HCT116 (cell line): ENCODE results near the gene BUB3. TPM values are rescaled to one million over a fixed set of nuclear protein-coding genes. Genes with fewer than 3 reads are reported as not detected.

ENCODE experiments used
- ATAC-seq: fragments of 200-7000 bp; cut with Tn5 transposase; 2 replicates; pipeline ENCODE4 v1.9.1; 2020; ENCODE audit warnings: mild to moderate bottlenecking, moderate library complexity
- BruUV-seq: library from RNA; stranded (reverse); fragments of 400-500 nt; replicated peaks from 2 replicates; lab custom pipeline; 2021; lab: Mats Ljungman, UMichigan
- CTCF ChIA-PET: fragments of 300-600 bp; sonication (Branson Sonifier 250); formaldehyde crosslinking; loops from one replicate; lab custom pipeline; 2021; ENCODE audit warnings: antibody characterized with exemption; lab: Charles Lee
- POLR2A ChIA-PET: fragments of 300-600, 350-600 bp; sonication (Branson Sonifier 250); formaldehyde crosslinking; loops from one replicate; lab custom pipeline; 2021; ENCODE audit warnings: antibody characterized with exemption; lab: Charles Lee
- RAD21 ChIA-PET, 2 experiments: fragments of 300-600 bp; sonication (Branson Sonifier 250); formaldehyde crosslinking; loops; one replicate each; lab custom pipeline; 2023; ENCODE audit warnings: low total read pairs in 2 of 2; ENCODE audit not compliant: uncharacterized antibody in 2 of 2, unreplicated experiment in 2 of 2, low non-redundant PET in 1 of 2; lab: Charles Lee
- DNase-seq: peaks from one replicate; pipeline ENCODE4 v3.0.0-alpha.2; 2010; ENCODE audit warnings: low read depth, low spot score
- H2AFZ ChIP-seq: fragments of 200-600 bp; shearing (Covaris generic), sonication (generic); 2 replicates; pipeline ENCODE4 v1.6.1; 2017; ENCODE audit warnings: low read depth, mixed run types, mixed read lengths, antibody characterized with exemption, low read length; ENCODE audit not compliant: poor library complexity, severe bottlenecking
- H3K27ac ChIP-seq: 2 replicates; pipeline ENCODE4 v1.5.1; 2012; ENCODE audit warnings: low read depth, low read length
- H3K27me3 ChIP-seq: fragments of 200-600 bp; sonication (generic); 2 replicates; pipeline ENCODE4 v1.6.1; 2016; ENCODE audit warnings: mixed run types, low read length, mixed read lengths; ENCODE audit not compliant: insufficient read depth
- H3K36me3 ChIP-seq, 2 experiments: fragments of 200-500 bp in 1 of 2; fragments of 200-600 bp in 1 of 2; sonication (Bioruptor generic) in 1 of 2; sonication (generic) in 1 of 2; 2 replicates each; pipeline versions ENCODE4 v1.5.1 to v1.6.1; 2014 to 2016; ENCODE audit warnings: low read length in 2 of 2, inconsistent platforms in 1 of 2, mixed read lengths in 1 of 2, mixed run types in 1 of 2; ENCODE audit not compliant: insufficient read depth in 2 of 2, control insufficient read depth in 1 of 2
- H3K4me1 ChIP-seq, 2 experiments: fragments of 200-600 bp in 1 of 2; sonication (generic) in 1 of 2; 2 replicates each; pipeline versions ENCODE4 v1.5.1 to v1.6.1; 2012 to 2017; ENCODE audit warnings: low read length in 2 of 2, inconsistent platforms in 1 of 2, mild to moderate bottlenecking in 1 of 2, mixed read lengths in 1 of 2, mixed run types in 1 of 2, moderate library complexity in 1 of 2; ENCODE audit not compliant: insufficient read depth in 2 of 2, control insufficient read depth in 1 of 2
- H3K4me2 ChIP-seq: fragments of 200-600 bp; sonication (generic); 2 replicates; pipeline ENCODE4 v1.6.1; 2017; ENCODE audit warnings: mixed run types, low read length, mixed read lengths
- H3K4me3 ChIP-seq, 2 experiments: fragments of 200-600 bp in 1 of 2; sonication (generic) in 1 of 2; replicated peaks in 1 of 2; 2 replicates each; pipeline ENCODE4 v1.5.1; 2011 to 2016; ENCODE audit warnings: low read length in 2 of 2, control low read depth in 1 of 2, low read depth in 1 of 2, mild to moderate bottlenecking in 1 of 2, mixed read lengths in 1 of 2, mixed run types in 1 of 2
- H3K79me2 ChIP-seq: fragments of 200-600 bp; sonication (generic); 2 replicates; pipeline ENCODE4 v1.6.1; 2017; ENCODE audit warnings: mild to moderate bottlenecking, mixed run types, low read length, moderate library complexity, mixed read lengths; ENCODE audit not compliant: insufficient read depth
- H3K9ac ChIP-seq: fragments of 200-600 bp; sonication (generic); 2 replicates; pipeline ENCODE4 v1.6.1; 2016; ENCODE audit warnings: low read length, mixed read lengths
- H3K9me2 ChIP-seq: fragments of 200-600 bp; sonication (generic), shearing (Covaris generic); 2 replicates; pipeline ENCODE4 v1.6.1; 2017; ENCODE audit warnings: mixed run types, mild to moderate bottlenecking, moderate library complexity; ENCODE audit not compliant: insufficient read depth
- H3K9me3 ChIP-seq, 2 experiments: fragments of 200-500 bp in 1 of 2; fragments of 200-600 bp in 1 of 2; sonication (Bioruptor generic) in 1 of 2; sonication (generic) in 1 of 2; 2 replicates each; pipeline ENCODE4 v1.6.1; 2014 to 2017; ENCODE audit warnings: low read length in 2 of 2, mixed read lengths in 2 of 2, inconsistent platforms in 1 of 2, low read depth in 1 of 2, mild to moderate bottlenecking in 1 of 2, mixed run types in 1 of 2, moderate library complexity in 1 of 2; ENCODE audit not compliant: control insufficient read depth in 1 of 2, insufficient read depth in 1 of 2
- H4K20me1 ChIP-seq: fragments of 200-600 bp; sonication (generic), shearing (Covaris generic); 2 replicates; pipeline ENCODE4 v1.6.1; 2017; ENCODE audit warnings: mixed run types, mild to moderate bottlenecking, moderate library complexity; ENCODE audit not compliant: insufficient read depth
- CBX3 ChIP-seq: IDR thresholded peaks from 2 replicates; pipeline ENCODE4 v1.6.1; 2012; ENCODE audit warnings: low read depth
- EGR1 ChIP-seq: IDR thresholded peaks from 2 replicates; pipeline ENCODE4 v1.6.1; 2012; ENCODE audit warnings: low read depth
- ELF1 ChIP-seq: IDR thresholded peaks from 2 replicates; pipeline ENCODE4 v1.6.1; 2012; ENCODE audit warnings: low read depth, borderline replicate concordance
- EZH2 ChIP-seq: fragments of 200-600 bp; sonication (generic); IDR thresholded peaks from 2 replicates; pipeline ENCODE4 v1.6.1; 2017; ENCODE audit warnings: antibody characterized with exemption, mixed run types
- EZH2phosphoT487 ChIP-seq: fragments of 200-600 bp; IDR thresholded peaks from 2 replicates; pipeline ENCODE4 v1.6.1; 2018; ENCODE audit warnings: antibody characterized with exemption, borderline replicate concordance
- FOSL1 ChIP-seq: IDR thresholded peaks from 2 replicates; pipeline ENCODE4 v1.6.1; 2012; ENCODE audit warnings: low read depth
- JUND ChIP-seq: IDR thresholded peaks from 2 replicates; pipeline ENCODE4 v1.6.1; 2012
- POLR2A ChIP-seq: IDR thresholded peaks from 2 replicates; pipeline ENCODE4 v1.7.0; 2011; ENCODE audit warnings: borderline replicate concordance; ENCODE audit not compliant: insufficient read depth, insufficient read length; ENCODE audit errors: extremely low read depth
- POLR2AphosphoS5 ChIP-seq: IDR thresholded peaks from 2 replicates; pipeline ENCODE4 v1.6.1; 2011; ENCODE audit warnings: mild to moderate bottlenecking, low read depth, low read length, moderate library complexity
- SIN3A ChIP-seq: IDR thresholded peaks from 2 replicates; pipeline ENCODE4 v1.6.1; 2012; ENCODE audit warnings: low read depth
- SP1 ChIP-seq: IDR thresholded peaks from 2 replicates; pipeline ENCODE4 v1.6.1; 2012; ENCODE audit warnings: low read depth
- SRF ChIP-seq: IDR thresholded peaks from 2 replicates; pipeline ENCODE4 v1.6.1; 2012; ENCODE audit warnings: low read depth
- YY1 ChIP-seq: IDR thresholded peaks from 2 replicates; pipeline ENCODE4 v1.6.1; 2011; ENCODE audit warnings: low read length, low read depth, moderate library complexity, mild to moderate bottlenecking; ENCODE audit not compliant: insufficient replicate concordance; ENCODE audit errors: extremely low read depth
- ZFX ChIP-seq: fragments of 450-650 bp; IDR thresholded peaks from 2 replicates; pipeline ENCODE4 v1.6.1; 2017
- ZNF274 ChIP-seq: fragments of 200-500 bp; sonication (Bioruptor generic); IDR thresholded peaks from 2 replicates; pipeline ENCODE4 v1.6.1; 2014; ENCODE audit warnings: mild to moderate bottlenecking, low read depth, low read length, inconsistent platforms
- intact Hi-C: fragments of 100-400 bp; cut with micrococcal nuclease; formaldehyde crosslinking; loops from 2 replicates; pipeline ENCODE4 v1.10.0; 2022
- total RNA-seq: library from RNA; stranded (reverse); gene quantifications from one replicate; pipeline ENCODE4 v1.2.1, GENCODE V29; 2021; ENCODE audit not compliant: unreplicated experiment
- TF ChIP-seq, protein P1 (sequence below): IDR thresholded peaks from 2 replicates; pipeline ENCODE4 v1.6.1; 2012
- TF ChIP-seq, protein P2 (sequence below), 3 experiments: fragments of 200-600 bp in 1 of 3; sonication (generic) in 1 of 3; IDR thresholded peaks in 2 of 3; conservative IDR thresholded peaks in 1 of 3; 2 replicates each; pipeline ENCODE4 v1.5.1; 2012 to 2017; ENCODE audit warnings: low read depth in 2 of 3, low read length in 2 of 3, antibody characterized with exemption in 1 of 3, borderline replicate concordance in 1 of 3, control low read depth in 1 of 3, mild to moderate bottlenecking in 1 of 3, mixed read lengths in 1 of 3, mixed run types in 1 of 3, moderate library complexity in 1 of 3; ENCODE audit not compliant: insufficient read depth in 1 of 3

Gene BUB3
- total RNA-seq, 1 experiment from 2014 or later = 271 TPM

DNA sequence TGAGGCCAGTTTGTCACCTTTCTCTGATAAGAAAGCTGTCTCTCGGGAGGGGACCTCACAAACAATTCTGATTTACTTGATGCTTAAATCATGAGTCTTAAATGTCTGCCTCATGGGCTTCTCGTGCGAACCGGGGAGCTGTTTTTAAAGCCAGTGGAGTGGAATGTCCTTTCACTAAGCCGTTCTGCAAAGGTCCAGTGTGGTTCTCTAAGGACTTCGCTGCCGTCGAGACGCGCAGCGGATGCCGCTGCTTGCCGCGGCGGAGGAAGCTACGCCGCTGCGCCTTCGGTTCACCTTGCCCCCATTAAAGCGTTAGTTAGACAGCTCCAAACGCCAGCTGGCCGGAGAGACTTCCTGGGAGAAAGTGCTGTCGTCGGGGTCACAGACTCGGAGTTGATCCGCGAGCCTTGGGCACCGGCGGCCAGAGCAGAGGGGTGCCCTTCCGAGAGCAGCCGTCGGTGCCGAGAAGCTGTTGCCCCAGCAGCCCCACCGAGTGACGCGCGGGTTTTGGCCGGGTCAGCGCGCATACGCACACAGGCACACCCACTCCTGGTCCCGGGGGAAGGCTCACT, 19.8 kb upstream of the BUB3 start:
- Histone ChIP-seq H3K27me3 (no peaks in the 10 kb centered on the region), H3K4me2 (no peak overlapping the region), H3K27ac (no peak overlapping the region; the same call in 1 of the 2 replicates), H3K4me1 (peaks cover 5 to 20% of the 10 kb centered on the region in 2 experiments; a peak in 2 of 4 replicates), H2AFZ (no peak overlapping the region), H3K4me3 (no peak overlapping the region), H3K79me2 (no peaks in the 10 kb centered on the region), H3K9ac (no peak overlapping the region), H3K36me3 (no peaks in the 10 kb centered on the region), H3K9me3 (no peaks in the 10 kb centered on the region), H4K20me1 (no peaks in the 10 kb centered on the region), H3K9me2 (no peaks in the 10 kb centered on the region)
- ATAC-seq (no peak), DNase-seq (no peak)
- ChIA-PET CTCF (interaction anchor here (1.1 to 2.2 kb wide), 3 partner anchors 10 to 424 kb away, joined by 3 to 9 read pairs (median 6); partner anchors contain the start of gene BUB3), POLR2A (no interaction called here), RAD21 (no interaction called here)
- TF ChIP-seq YY1 (no peak), EZH2phosphoT487 (no peak), CBX3 (no peak), ELF1 (no peak), JUND (no peak), EGR1 (no peak), SP1 (no peak), POLR2AphosphoS5 (no peak), POLR2A (no peak), SRF (no peak), SIN3A (no peak), ZNF274 (no peak), EZH2 (no peak), FOSL1 (no peak), ZFX (no peak)
- TF ChIP-seq, protein P1, sequence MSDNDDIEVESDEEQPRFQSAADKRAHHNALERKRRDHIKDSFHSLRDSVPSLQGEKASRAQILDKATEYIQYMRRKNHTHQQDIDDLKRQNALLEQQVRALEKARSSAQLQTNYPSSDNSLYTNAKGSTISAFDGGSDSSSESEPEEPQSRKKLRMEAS = no peak
- TF ChIP-seq, protein P2, sequence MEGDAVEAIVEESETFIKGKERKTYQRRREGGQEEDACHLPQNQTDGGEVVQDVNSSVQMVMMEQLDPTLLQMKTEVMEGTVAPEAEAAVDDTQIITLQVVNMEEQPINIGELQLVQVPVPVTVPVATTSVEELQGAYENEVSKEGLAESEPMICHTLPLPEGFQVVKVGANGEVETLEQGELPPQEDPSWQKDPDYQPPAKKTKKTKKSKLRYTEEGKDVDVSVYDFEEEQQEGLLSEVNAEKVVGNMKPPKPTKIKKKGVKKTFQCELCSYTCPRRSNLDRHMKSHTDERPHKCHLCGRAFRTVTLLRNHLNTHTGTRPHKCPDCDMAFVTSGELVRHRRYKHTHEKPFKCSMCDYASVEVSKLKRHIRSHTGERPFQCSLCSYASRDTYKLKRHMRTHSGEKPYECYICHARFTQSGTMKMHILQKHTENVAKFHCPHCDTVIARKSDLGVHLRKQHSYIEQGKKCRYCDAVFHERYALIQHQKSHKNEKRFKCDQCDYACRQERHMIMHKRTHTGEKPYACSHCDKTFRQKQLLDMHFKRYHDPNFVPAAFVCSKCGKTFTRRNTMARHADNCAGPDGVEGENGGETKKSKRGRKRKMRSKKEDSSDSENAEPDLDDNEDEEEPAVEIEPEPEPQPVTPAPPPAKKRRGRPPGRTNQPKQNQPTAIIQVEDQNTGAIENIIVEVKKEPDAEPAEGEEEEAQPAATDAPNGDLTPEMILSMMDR (IDR thresholded peaks at IDR 0.05 in 2 of 3, conservative IDR thresholded peaks at IDR 0.05 in 1 of 3; ENCODE audit: borderline replicate concordance in 1 of 3, insufficient read depth in 1 of 3, low read depth in 2 of 3, low read length in 2 of 3) = no peak
- BruUV-seq = no TSS peak
- intact Hi-C loops = no loop called here
